Activated CD8-positive, alpha-beta memory T cell treated with anti-CD3 and anti-CD28 coated beads for 36 hours (primary cell): ENCODE measurements around the gene MLXIP. TPM values are rescaled to one million over a fixed set of nuclear protein-coding genes. Genes with fewer than 3 reads are reported as not detected.
"Not testable (repeated sequence)": the region's sequence is repeated elsewhere in the genome, so short reads cannot be mapped to it uniquely, and the experiment has no call there.

Source experiments
- CTCF ChIA-PET: fragments of 350-600 bp; sonication (Branson Sonifier 250); formaldehyde crosslinking; loops from one replicate; lab custom pipeline; 2021; ENCODE audit warnings: antibody characterized with exemption; lab: Charles Lee
- POLR2A ChIA-PET: fragments of 350-600 bp; sonication (Branson Sonifier 250); formaldehyde crosslinking; loops from one replicate; lab custom pipeline; 2021; ENCODE audit warnings: antibody characterized with exemption; lab: Charles Lee
- total RNA-seq, 2 experiments: library from RNA; stranded (reverse); gene quantifications; one replicate each; pipeline ENCODE4 v1.2.3, GENCODE V29; 2021

Gene MLXIP
- total RNA-seq, 2 experiments from 2014 or later: 32.2 to 32.5 TPM

- ChIA-PET CTCF (no interaction called here), POLR2A (no interaction called here)
Observed at GRCh38 chr12:122150127-122150681, 71.6 kb downstream of the MLXIP start.

GRCh38 chr12:122152754-122153153, 74.2 kb downstream of the MLXIP start:
- POLR2A ChIA-PET: no interaction called here

GRCh38 chr12:122155705-122156104, 77.1 kb downstream of the MLXIP start:
- POLR2A ChIA-PET: no interaction called here
- CTCF ChIA-PET: interaction anchor here (1.4 kb wide), 1 partner anchor 35 kb away, joined by 3 read pairs; no protein-coding TSS in a partner anchor

More at GRCh38 chr12:122152754-122153153, 74.2 kb downstream of the MLXIP start:
- CTCF ChIA-PET: interaction anchor here (2.6 kb wide), 1 partner anchor 38 kb away, joined by 8 read pairs; no protein-coding TSS in a partner anchor

- ChIA-PET CTCF (no interaction called here), POLR2A (no interaction called here)
Observed at GRCh38 chr12:122158700-122159285, 80.2 kb downstream of the MLXIP start.

- ChIA-PET POLR2A (no interaction called here), CTCF (no interaction called here)
Observed at GRCh38 chr12:122159882-122160281, 81.3 kb downstream of the MLXIP start.

GRCh38 chr12:122160761-122161160, 82.2 kb downstream of the MLXIP start:
- CTCF ChIA-PET: interaction anchor here (0.7 to 2.4 kb wide), 2 partner anchors 30 to 699 kb away, joined by 4 to 6 read pairs; no protein-coding TSS in a partner anchor
- POLR2A ChIA-PET: no interaction called here

- CTCF ChIA-PET: interaction anchor here (0.7 to 2.4 kb wide), 2 partner anchors 29 to 32 kb away, joined by 3 to 6 read pairs; no protein-coding TSS in a partner anchor
Observed at GRCh38 chr12:122161682-122162081, 83.1 kb downstream of the MLXIP start.

GRCh38 chr12:122162976-122163375, 84.4 kb downstream of the MLXIP start:
- CTCF ChIA-PET: interaction anchor here (0.7 to 2.4 kb wide), 2 partner anchors 28 to 53 kb away, joined by 3 to 6 read pairs; no protein-coding TSS in a partner anchor
- POLR2A ChIA-PET: no interaction called here

More at GRCh38 chr12:122161682-122162081, 83.1 kb downstream of the MLXIP start:
- POLR2A ChIA-PET: interaction anchor here (0.6 kb wide), 1 partner anchor 21 kb away, joined by 3 read pairs; no protein-coding TSS in a partner anchor

- ChIA-PET POLR2A (interaction anchor here (0.7 to 1.1 kb wide), 8 partner anchors 21 to 808 kb away, joined by 3 to 15 read pairs (median 4); partner anchors contain the start of gene MLXIP), CTCF (interaction anchor here (0.6 to 2.2 kb wide), 15 partner anchors 10 to 293 kb away, joined by 3 to 14 read pairs (median 4); partner anchors contain the start of gene LRRC43)
Observed at GRCh38 chr12:122166422-122167349, 88.1 kb downstream of the MLXIP start.

- POLR2A ChIA-PET: interaction anchor here (0.8 to 1.1 kb wide), 3 partner anchors 20 to 176 kb away, joined by 3 to 4 read pairs (median 4); partner anchors contain the start of gene MLXIP
- CTCF ChIA-PET: interaction anchor here (0.9 to 2.2 kb wide), 6 partner anchors 15 to 100 kb away, joined by 3 to 14 read pairs (median 6); partner anchors contain the start of gene LRRC43
Observed at GRCh38 chr12:122167356-122167925, 88.9 kb downstream of the MLXIP start.

GRCh38 chr12:122168492-122168891, 89.9 kb downstream of the MLXIP start:
- POLR2A ChIA-PET: no interaction called here
- CTCF ChIA-PET: no interaction called here

GRCh38 chr12:122171399-122171798, 92.8 kb downstream of the MLXIP start:
- ChIA-PET POLR2A (no interaction called here), CTCF (no interaction called here)

- POLR2A ChIA-PET: no interaction called here
- CTCF ChIA-PET: no interaction called here
Observed at GRCh38 chr12:122172262-122172939, 93.8 kb downstream of the MLXIP start.

- CTCF ChIA-PET: no interaction called here
- POLR2A ChIA-PET: no interaction called here
Observed at GRCh38 chr12:122174155-122174845, 95.7 kb downstream of the MLXIP start, which contains the start of gene IL31. Gene IL31, minus strand, starts transcription at chr12:122174221. Its CDS starts 49 bp downstream, at chr12:122174172.

GRCh38 chr12:122176473-122176872, 97.9 kb downstream of the MLXIP start:
- POLR2A ChIA-PET: not testable (repeated sequence)
- CTCF ChIA-PET: interaction anchor here (0.8 kb wide), 1 partner anchor 10 kb away, joined by 3 read pairs; no protein-coding TSS in a partner anchor

- POLR2A ChIA-PET: interaction anchor here (0.6 kb wide), 1 partner anchor 21 kb away, joined by 3 read pairs; no protein-coding TSS in a partner anchor
- CTCF ChIA-PET: interaction anchor here (0.5 to 1.2 kb wide), 5 partner anchors 12 to 94 kb away, joined by 3 to 6 read pairs (median 3); no protein-coding TSS in a partner anchor
Observed at GRCh38 chr12:122182887-122183587, 104.5 kb downstream of the MLXIP start, which contains the start of gene LRRC43. Gene LRRC43, plus strand, starts transcription at chr12:122183123. Its CDS starts 22 bp downstream, at chr12:122183145.

GRCh38 chr12:122183588-122183940, 105.0 kb downstream of the MLXIP start:
- CTCF ChIA-PET: no interaction called here
- POLR2A ChIA-PET: no interaction called here
